DOHH2 (cell line): Measurements from ENCODE around the gene PHACTR2.

Source experiments
- H3F3A ChIP-seq: fragments of 200-600 bp; sonication (generic), shearing (Covaris generic); 2 replicates; pipeline ENCODE4 v1.6.0; 2016; ENCODE audit warnings: antibody characterized with exemption, mild to moderate bottlenecking; ENCODE audit not compliant: control insufficient read depth, insufficient read depth
- H3K27ac ChIP-seq: fragments of 200-600 bp; sonication (generic); 2 replicates; pipeline ENCODE4 v1.5.1; 2014; ENCODE audit warnings: low read depth, mild to moderate bottlenecking, low read length, moderate library complexity
- H3K27me3 ChIP-seq: fragments of 200-600 bp; sonication (generic); 2 replicates; pipeline ENCODE4 v1.6.1; 2014; ENCODE audit warnings: mild to moderate bottlenecking, low read length, mixed read lengths; ENCODE audit not compliant: control insufficient read depth
- H3K36me3 ChIP-seq: fragments of 200-600 bp; sonication (generic); 2 replicates; pipeline ENCODE4 v1.6.1; 2014; ENCODE audit warnings: mild to moderate bottlenecking, low read length, moderate library complexity, mixed read lengths; ENCODE audit not compliant: control insufficient read depth
- H3K4me1 ChIP-seq: fragments of 200-600 bp; sonication (generic); 2 replicates; pipeline ENCODE4 v1.6.1; 2014; ENCODE audit warnings: mild to moderate bottlenecking, low read length, mixed read lengths; ENCODE audit not compliant: control insufficient read depth
- H3K4me2 ChIP-seq: fragments of 200-600 bp; sonication (generic); 2 replicates; pipeline ENCODE4 v1.6.0; 2014; ENCODE audit warnings: mild to moderate bottlenecking, low read length, moderate library complexity
- H3K4me3 ChIP-seq: fragments of 200-600 bp; sonication (generic); 2 replicates; pipeline ENCODE4 v1.5.1; 2014; ENCODE audit warnings: mild to moderate bottlenecking, low read length, mixed read lengths
- H3K79me2 ChIP-seq: fragments of 200-600 bp; sonication (generic); 2 replicates; pipeline ENCODE4 v1.6.1; 2014; ENCODE audit warnings: mild to moderate bottlenecking, low read length, mixed read lengths; ENCODE audit not compliant: control insufficient read depth
- H3K9me2 ChIP-seq: fragments of 200-600 bp; sonication (generic); replicated peaks from 2 replicates; pipeline ENCODE4 v1.6.1; 2014; ENCODE audit warnings: mild to moderate bottlenecking, low read length, mixed read lengths; ENCODE audit not compliant: control insufficient read depth
- H3K9me3 ChIP-seq: fragments of 200-600 bp; sonication (generic); 2 replicates; pipeline ENCODE4 v1.6.1; 2014; ENCODE audit warnings: antibody characterized with exemption, low read length, mixed read lengths; ENCODE audit not compliant: control insufficient read depth, insufficient read depth
- H4K20me1 ChIP-seq: fragments of 200-600 bp; sonication (generic); 2 replicates; pipeline ENCODE4 v1.6.0; 2014; ENCODE audit warnings: low read depth, mild to moderate bottlenecking, antibody characterized with exemption, low read length, moderate library complexity; ENCODE audit not compliant: control insufficient read depth, insufficient read depth
- CTCF ChIP-seq: fragments of 200-600 bp; sonication (generic); IDR thresholded peaks from one replicate; pipeline ENCODE4 v1.5.1; 2014; ENCODE audit warnings: antibody characterized with exemption, mild to moderate bottlenecking, low read depth, low read length; ENCODE audit not compliant: poor library complexity, severe bottlenecking
- EZH2phosphoT487 ChIP-seq: fragments of 200-600 bp; sonication (generic); IDR thresholded peaks from 2 replicates; pipeline ENCODE4 v1.6.1; 2017; ENCODE audit warnings: borderline replicate concordance, mild to moderate bottlenecking, antibody characterized with exemption, low read length, moderate library complexity, mixed read lengths

PHACTR2 gene

GRCh38 chr6:143744551-143745165 lies 66.9 kb downstream of the PHACTR2 start:
- Histone ChIP-seq H3K9me2 (no peaks in the 10 kb centered on the region), H3K4me2 (no peak overlapping the region), H3F3A (no peaks in the 10 kb centered on the region), H3K27me3 (no peaks in the 10 kb centered on the region), H3K4me1 (no peaks in the 10 kb centered on the region), H3K4me3 (no peak overlapping the region), H3K79me2 (no peaks in the 10 kb centered on the region), H4K20me1 (no peaks in the 10 kb centered on the region), H3K27ac (no peak overlapping the region), H3K9me3 (no peaks in the 10 kb centered on the region), H3K36me3 (no peaks in the 10 kb centered on the region)
- no peak for TF ChIP-seq EZH2phosphoT487
- TF ChIP-seq CTCF = no peak

- TF ChIP-seq CTCF = no peak
- TF ChIP-seq EZH2phosphoT487 = no peak
- Histone ChIP-seq H3K36me3 (no peaks in the 10 kb centered on the region), H3K79me2 (no peaks in the 10 kb centered on the region), H3K9me3 (no peaks in the 10 kb centered on the region), H3F3A (no peaks in the 10 kb centered on the region), H3K4me3 (no peak overlapping the region), H3K27me3 (no peaks in the 10 kb centered on the region), H3K27ac (no peak overlapping the region), H3K4me2 (no peak overlapping the region), H3K4me1 (no peaks in the 10 kb centered on the region), H4K20me1 (no peaks in the 10 kb centered on the region), H3K9me2 (no peaks in the 10 kb centered on the region)
These were observed 67.7 kb downstream of the PHACTR2 start for GRCh38 chr6:143745166-143746133.

GRCh38 chr6:143746202-143747119 lies 68.7 kb downstream of the PHACTR2 start:
- no peaks in the 10 kb centered on the region for H3F3A ChIP-seq
- no peaks in the 10 kb centered on the region for H4K20me1 ChIP-seq
- no peak overlapping the region for H3K4me2 ChIP-seq
- no peaks in the 10 kb centered on the region for H3K27me3 ChIP-seq
- H3K4me3 ChIP-seq = no peak overlapping the region
- no peaks in the 10 kb centered on the region for H3K79me2 ChIP-seq
- no peaks in the 10 kb centered on the region for H3K9me2 ChIP-seq
- TF ChIP-seq EZH2phosphoT487 = no peak
- no peak for TF ChIP-seq CTCF
- H3K27ac ChIP-seq = no peak overlapping the region
- no peaks in the 10 kb centered on the region for H3K9me3 ChIP-seq
- no peaks in the 10 kb centered on the region for H3K36me3 ChIP-seq
- no peaks in the 10 kb centered on the region for H3K4me1 ChIP-seq
